AG04449 (cell line): Measurements from ENCODE around the gene UCKL1.
A peak's percentile ranks its signal among the peaks of the same experiment; 100 is the strongest.

Source experiments
- CTCF ChIA-PET: fragments of 350-600 bp; formaldehyde crosslinking; extraction: SDS; loops from one replicate; lab custom pipeline; 2021; ENCODE audit warnings: antibody characterized with exemption; lab: Yijun Ruan, JAX
- POLR2A ChIA-PET: fragments of 400-600, 350-600 bp; formaldehyde crosslinking; extraction: SDS; loops from one replicate; lab custom pipeline; 2020; ENCODE audit warnings: antibody characterized with exemption, inconsistent platforms; lab: Yijun Ruan, JAX
- DNase-seq: peaks from one replicate; pipeline ENCODE4 v3.0.0-alpha.2; 2010; ENCODE audit warnings: low read depth, low spot score
- H3K4me3 ChIP-seq: 2 replicates; pipeline ENCODE4 v1.5.1; 2011; ENCODE audit warnings: low read depth, mild to moderate bottlenecking, control low read depth, low read length
- CTCF ChIP-seq: IDR thresholded peaks from one replicate; pipeline ENCODE4 v1.5.1; 2011; ENCODE audit warnings: mild to moderate bottlenecking, moderate library complexity, low read length, control low read depth, inconsistent platforms; ENCODE audit not compliant: insufficient read depth; ENCODE audit errors: missing control alignments

Gene UCKL1

GRCh38 chr20:63969838-63970713 is 13.9 kb upstream of the UCKL1 start, which contains the start of gene ZNF512B:
Gene ZNF512B, minus strand, starts transcription at chr20:63969930. Its CDS starts 1,980 bp downstream, at chr20:63967950.
- H3K4me3 ChIP-seq = peak within 1 kb of the TSS; percentile 68
- TF ChIP-seq CTCF = no peak
- CTCF ChIA-PET = interaction anchor here (0.9 kb wide), 1 partner anchor 11 kb away, joined by 5 read pairs; the partner anchor contains the start of gene PRPF6
- POLR2A ChIA-PET = interaction anchor here (1.8 kb wide), 1 partner anchor 13 kb away, joined by 8 read pairs; the partner anchor contains the start of gene UCKL1
- no peak for DNase-seq

DNA sequence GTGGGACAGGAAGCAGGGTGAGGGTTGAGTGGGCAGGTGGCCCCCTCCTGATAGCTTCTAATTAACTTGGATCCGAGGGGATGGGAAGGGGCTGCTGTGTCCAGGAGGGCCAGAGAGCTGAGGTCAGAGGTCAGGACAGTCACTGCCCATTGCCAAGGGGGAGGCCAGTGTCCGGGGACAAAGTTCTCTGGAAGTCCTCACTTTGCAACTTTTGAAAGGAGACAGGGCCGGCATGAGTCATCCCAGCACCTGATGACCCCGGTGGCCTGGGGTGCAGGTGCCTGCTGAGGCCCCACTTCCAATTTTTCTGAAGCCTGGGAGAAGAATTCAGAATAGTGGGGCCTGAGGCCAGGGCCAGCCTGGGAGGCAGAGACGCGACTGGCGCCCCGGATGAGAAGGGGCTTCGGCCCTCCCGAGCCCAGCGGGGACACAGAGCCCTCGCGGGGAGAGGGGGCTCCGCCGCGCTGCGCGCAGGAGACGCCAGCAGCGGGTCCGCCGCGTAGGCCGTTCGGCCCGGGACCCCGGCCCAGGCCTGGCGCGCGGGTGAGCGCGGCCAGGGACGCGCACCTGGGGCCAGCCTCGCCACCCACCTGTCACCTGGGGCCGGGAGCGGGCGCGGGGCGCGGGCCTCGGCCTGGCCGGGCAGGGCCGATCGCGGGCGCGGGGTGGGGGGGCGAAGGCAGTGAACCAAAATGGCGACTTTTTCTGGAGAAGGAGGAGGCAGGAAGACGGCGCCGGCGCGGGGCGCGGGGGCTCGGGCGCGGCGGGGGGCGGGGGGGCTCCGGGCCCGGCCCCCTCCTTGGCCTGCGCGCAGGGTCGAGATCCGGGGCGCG is 12.9 kb upstream of the UCKL1 start:
- ChIA-PET CTCF (interaction anchor here (1.2 to 3.3 kb wide), 5 partner anchors 9 to 432 kb away, joined by 3 to 14 read pairs (median 4); partner anchors contain the start of genes PRPF6, PTK6 and SAMD10), POLR2A (interaction anchor here (0.6 to 1.8 kb wide), 2 partner anchors 13 to 68 kb away, joined by 4 to 8 read pairs; partner anchors contain the start of gene UCKL1)
- peak overlapping the region; percentile 68 for H3K4me3 ChIP-seq
- no peak for TF ChIP-seq CTCF
- DNase-seq = no peak

DNA sequence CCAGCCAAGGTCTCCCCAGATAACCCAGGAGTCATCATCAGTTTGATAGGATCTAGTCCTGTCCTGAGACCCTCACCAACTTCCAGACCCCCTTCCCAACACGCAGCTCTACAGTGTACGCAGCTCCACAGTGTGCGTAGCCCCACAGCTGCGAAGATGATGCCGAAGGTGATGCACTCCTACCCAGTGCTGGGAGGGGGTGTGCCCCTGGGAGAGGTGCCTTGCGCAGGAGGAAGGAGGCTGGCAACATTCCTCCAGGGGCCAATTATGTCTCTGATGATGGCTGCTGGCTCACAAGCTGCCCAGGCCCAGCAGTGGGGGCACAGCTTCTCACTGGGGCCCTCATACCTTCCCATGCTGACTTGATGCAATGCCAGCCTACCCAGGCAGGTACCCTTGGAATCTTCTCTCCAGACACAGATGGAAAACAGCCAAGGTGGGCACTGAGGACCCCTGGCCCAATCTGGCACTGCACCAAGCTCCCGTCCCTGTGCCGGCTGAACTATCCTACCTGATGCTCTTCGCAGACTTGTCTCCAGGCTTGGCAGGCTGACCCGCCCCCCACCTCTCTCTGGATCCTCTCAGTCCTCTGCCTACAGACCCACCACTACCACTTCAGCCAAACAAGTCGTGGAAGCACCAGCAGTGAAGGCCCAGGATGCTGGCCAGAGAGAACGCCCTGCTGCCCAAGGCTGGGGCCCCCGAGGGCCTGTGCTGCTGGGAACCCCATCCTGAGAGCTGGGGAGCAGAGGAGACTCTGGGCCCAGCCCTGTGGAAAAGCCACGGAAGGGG is 12.1 kb upstream of the UCKL1 start:
- TF ChIP-seq CTCF = no peak
- peak overlapping the region; percentile 68 for H3K4me3 ChIP-seq
- POLR2A ChIA-PET = interaction anchor here (0.6 to 1.8 kb wide), 3 partner anchors 12 to 67 kb away, joined by 3 to 8 read pairs (median 4); partner anchors contain the start of genes PRPF6 and UCKL1
- CTCF ChIA-PET = interaction anchor here (1.2 to 3.3 kb wide), 5 partner anchors 9 to 431 kb away, joined by 3 to 14 read pairs (median 4); partner anchors contain the start of genes PRPF6, PTK6 and SAMD10
- no peak for DNase-seq

GRCh38 chr20:63967330-63968135 is 11.3 kb upstream of the UCKL1 start:
- TF ChIP-seq CTCF = no peak
- ChIA-PET POLR2A (interaction anchor here (0.6 kb wide), 1 partner anchor 13 kb away, joined by 3 read pairs; the partner anchor contains the start of gene PRPF6), CTCF (interaction anchor here (1.2 to 3.3 kb wide), 5 partner anchors 10 to 430 kb away, joined by 3 to 14 read pairs (median 4); partner anchors contain the start of genes PRPF6, PTK6 and SAMD10)
- no peak overlapping the region for H3K4me3 ChIP-seq
- DNase-seq = no peak

DNA sequence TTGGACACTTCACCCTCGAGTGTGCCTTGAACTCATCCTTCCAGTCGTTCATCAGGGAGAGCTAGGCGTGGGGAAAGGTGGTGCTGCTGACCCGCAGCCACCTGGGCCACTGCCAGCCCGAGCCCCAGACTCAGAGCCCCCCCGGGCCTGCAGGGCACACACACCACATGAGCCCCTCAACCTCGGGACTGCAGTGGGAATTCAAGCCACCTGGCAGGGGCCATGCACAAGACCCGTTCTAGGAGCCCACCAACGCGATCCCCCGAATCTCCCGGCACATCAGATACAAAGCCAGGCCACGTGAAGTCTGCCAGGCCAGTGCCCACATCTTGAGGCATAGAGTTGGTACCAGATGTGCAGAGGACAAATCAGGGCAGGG is 10.7 kb upstream of the UCKL1 start:
- TF ChIP-seq CTCF = no peak
- CTCF ChIA-PET = interaction anchor here (3.3 kb wide), 1 partner anchor 13 kb away, joined by 14 read pairs; the partner anchor contains the start of genes PRPF6 and SAMD10
- H3K4me3 ChIP-seq = no peak overlapping the region
- no peak for DNase-seq
- POLR2A ChIA-PET = no interaction called here
